ENCODE results near the gene THOC2.

DNA sequence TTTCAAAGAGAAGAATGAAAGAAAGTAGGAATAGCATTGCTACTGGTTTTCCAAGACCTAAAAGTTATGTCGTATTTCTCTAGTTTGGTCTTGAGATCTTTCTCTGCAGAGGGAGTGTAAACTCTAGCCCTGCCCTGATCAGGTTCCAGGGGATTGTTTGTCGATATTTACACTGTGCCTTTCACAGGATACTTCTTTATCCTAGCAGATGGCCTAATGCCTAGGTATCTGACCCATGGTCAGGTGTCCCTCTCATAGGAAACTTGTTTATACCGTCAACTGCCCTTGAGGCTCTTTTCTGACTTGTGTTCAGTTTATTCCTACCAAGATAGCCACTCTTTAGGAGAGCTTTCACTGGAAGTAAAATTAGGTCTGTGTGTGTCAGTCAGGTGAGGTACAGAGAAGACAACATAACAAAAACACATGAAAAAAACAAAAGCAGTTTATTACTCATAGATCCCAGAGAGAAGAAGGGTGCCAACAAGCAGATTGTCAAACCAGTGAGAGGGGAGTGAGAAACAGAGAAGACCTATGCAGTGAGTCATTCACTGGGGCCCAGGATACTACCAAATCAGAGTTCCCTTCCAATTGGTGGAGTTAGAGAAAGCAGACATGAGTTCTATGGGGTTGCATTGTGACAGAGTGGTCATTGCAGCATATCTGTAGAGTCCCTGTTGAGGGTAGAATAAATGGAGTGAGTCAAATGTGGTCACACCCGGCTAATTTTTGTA lies 40.6 kb upstream of the THOC2 start:
- TF ChIP-seq, protein P1, sequence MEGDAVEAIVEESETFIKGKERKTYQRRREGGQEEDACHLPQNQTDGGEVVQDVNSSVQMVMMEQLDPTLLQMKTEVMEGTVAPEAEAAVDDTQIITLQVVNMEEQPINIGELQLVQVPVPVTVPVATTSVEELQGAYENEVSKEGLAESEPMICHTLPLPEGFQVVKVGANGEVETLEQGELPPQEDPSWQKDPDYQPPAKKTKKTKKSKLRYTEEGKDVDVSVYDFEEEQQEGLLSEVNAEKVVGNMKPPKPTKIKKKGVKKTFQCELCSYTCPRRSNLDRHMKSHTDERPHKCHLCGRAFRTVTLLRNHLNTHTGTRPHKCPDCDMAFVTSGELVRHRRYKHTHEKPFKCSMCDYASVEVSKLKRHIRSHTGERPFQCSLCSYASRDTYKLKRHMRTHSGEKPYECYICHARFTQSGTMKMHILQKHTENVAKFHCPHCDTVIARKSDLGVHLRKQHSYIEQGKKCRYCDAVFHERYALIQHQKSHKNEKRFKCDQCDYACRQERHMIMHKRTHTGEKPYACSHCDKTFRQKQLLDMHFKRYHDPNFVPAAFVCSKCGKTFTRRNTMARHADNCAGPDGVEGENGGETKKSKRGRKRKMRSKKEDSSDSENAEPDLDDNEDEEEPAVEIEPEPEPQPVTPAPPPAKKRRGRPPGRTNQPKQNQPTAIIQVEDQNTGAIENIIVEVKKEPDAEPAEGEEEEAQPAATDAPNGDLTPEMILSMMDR (conservative IDR thresholded peaks at IDR 0.05; ENCODE audit: low read length), result no peak
- no peak for TF ChIP-seq EZH2phosphoT487 (IDR thresholded peaks at IDR 0.05; ENCODE audit: borderline replicate concordance, low read depth, low read length)
